HCT116 (cell line): Measurements from ENCODE around the gene MYO7B. TPM values are rescaled to one million over a fixed set of nuclear protein-coding genes. Genes with fewer than 3 reads are reported as not detected.

Source experiments
- ATAC-seq: fragments of 200-7000 bp; cut with Tn5 transposase; 2 replicates; pipeline ENCODE4 v1.9.1; 2020; ENCODE audit warnings: mild to moderate bottlenecking, moderate library complexity
- BruUV-seq: library from RNA; stranded (reverse); fragments of 400-500 nt; replicated peaks from 2 replicates; lab custom pipeline; 2021; lab: Mats Ljungman, UMichigan
- CTCF ChIA-PET: fragments of 300-600 bp; sonication (Branson Sonifier 250); formaldehyde crosslinking; loops from one replicate; lab custom pipeline; 2021; ENCODE audit warnings: antibody characterized with exemption; lab: Charles Lee
- POLR2A ChIA-PET: fragments of 300-600, 350-600 bp; sonication (Branson Sonifier 250); formaldehyde crosslinking; loops from one replicate; lab custom pipeline; 2021; ENCODE audit warnings: antibody characterized with exemption; lab: Charles Lee
- RAD21 ChIA-PET, 2 experiments: fragments of 300-600 bp; sonication (Branson Sonifier 250); formaldehyde crosslinking; loops; one replicate each; lab custom pipeline; 2023; ENCODE audit warnings: low total read pairs in 2 of 2; ENCODE audit not compliant: uncharacterized antibody in 2 of 2, unreplicated experiment in 2 of 2, low non-redundant PET in 1 of 2; lab: Charles Lee
- DNase-seq: peaks from one replicate; pipeline ENCODE4 v3.0.0-alpha.2; 2010; ENCODE audit warnings: low read depth, low spot score
- H2AFZ ChIP-seq: fragments of 200-600 bp; shearing (Covaris generic), sonication (generic); 2 replicates; pipeline ENCODE4 v1.6.1; 2017; ENCODE audit warnings: low read depth, mixed run types, mixed read lengths, antibody characterized with exemption, low read length; ENCODE audit not compliant: poor library complexity, severe bottlenecking
- H3K27ac ChIP-seq: 2 replicates; pipeline ENCODE4 v1.5.1; 2012; ENCODE audit warnings: low read depth, low read length
- H3K27me3 ChIP-seq: fragments of 200-600 bp; sonication (generic); 2 replicates; pipeline ENCODE4 v1.6.1; 2016; ENCODE audit warnings: mixed run types, low read length, mixed read lengths; ENCODE audit not compliant: insufficient read depth
- H3K36me3 ChIP-seq, 2 experiments: fragments of 200-500 bp in 1 of 2; fragments of 200-600 bp in 1 of 2; sonication (Bioruptor generic) in 1 of 2; sonication (generic) in 1 of 2; 2 replicates each; pipeline versions ENCODE4 v1.5.1 to v1.6.1; 2014 to 2016; ENCODE audit warnings: low read length in 2 of 2, inconsistent platforms in 1 of 2, mixed read lengths in 1 of 2, mixed run types in 1 of 2; ENCODE audit not compliant: insufficient read depth in 2 of 2, control insufficient read depth in 1 of 2
- H3K4me1 ChIP-seq, 2 experiments: fragments of 200-600 bp in 1 of 2; sonication (generic) in 1 of 2; 2 replicates each; pipeline versions ENCODE4 v1.5.1 to v1.6.1; 2012 to 2017; ENCODE audit warnings: low read length in 2 of 2, inconsistent platforms in 1 of 2, mild to moderate bottlenecking in 1 of 2, mixed read lengths in 1 of 2, mixed run types in 1 of 2, moderate library complexity in 1 of 2; ENCODE audit not compliant: insufficient read depth in 2 of 2, control insufficient read depth in 1 of 2
- H3K4me2 ChIP-seq: fragments of 200-600 bp; sonication (generic); 2 replicates; pipeline ENCODE4 v1.6.1; 2017; ENCODE audit warnings: mixed run types, low read length, mixed read lengths
- H3K4me3 ChIP-seq, 2 experiments: fragments of 200-600 bp in 1 of 2; sonication (generic) in 1 of 2; replicated peaks in 1 of 2; 2 replicates each; pipeline ENCODE4 v1.5.1; 2011 to 2016; ENCODE audit warnings: low read length in 2 of 2, control low read depth in 1 of 2, low read depth in 1 of 2, mild to moderate bottlenecking in 1 of 2, mixed read lengths in 1 of 2, mixed run types in 1 of 2
- H3K79me2 ChIP-seq: fragments of 200-600 bp; sonication (generic); 2 replicates; pipeline ENCODE4 v1.6.1; 2017; ENCODE audit warnings: mild to moderate bottlenecking, mixed run types, low read length, moderate library complexity, mixed read lengths; ENCODE audit not compliant: insufficient read depth
- H3K9ac ChIP-seq: fragments of 200-600 bp; sonication (generic); 2 replicates; pipeline ENCODE4 v1.6.1; 2016; ENCODE audit warnings: low read length, mixed read lengths
- H3K9me2 ChIP-seq: fragments of 200-600 bp; sonication (generic), shearing (Covaris generic); 2 replicates; pipeline ENCODE4 v1.6.1; 2017; ENCODE audit warnings: mixed run types, mild to moderate bottlenecking, moderate library complexity; ENCODE audit not compliant: insufficient read depth
- H3K9me3 ChIP-seq, 2 experiments: fragments of 200-500 bp in 1 of 2; fragments of 200-600 bp in 1 of 2; sonication (Bioruptor generic) in 1 of 2; sonication (generic) in 1 of 2; 2 replicates each; pipeline ENCODE4 v1.6.1; 2014 to 2017; ENCODE audit warnings: low read length in 2 of 2, mixed read lengths in 2 of 2, inconsistent platforms in 1 of 2, low read depth in 1 of 2, mild to moderate bottlenecking in 1 of 2, mixed run types in 1 of 2, moderate library complexity in 1 of 2; ENCODE audit not compliant: control insufficient read depth in 1 of 2, insufficient read depth in 1 of 2
- H4K20me1 ChIP-seq: fragments of 200-600 bp; sonication (generic), shearing (Covaris generic); 2 replicates; pipeline ENCODE4 v1.6.1; 2017; ENCODE audit warnings: mixed run types, mild to moderate bottlenecking, moderate library complexity; ENCODE audit not compliant: insufficient read depth
- ATF3 ChIP-seq: IDR thresholded peaks from 2 replicates; pipeline ENCODE4 v1.6.1; 2012
- CEBPB ChIP-seq: IDR thresholded peaks from 2 replicates; pipeline ENCODE4 v1.6.1; 2012; ENCODE audit warnings: low read depth
- EGR1 ChIP-seq: IDR thresholded peaks from 2 replicates; pipeline ENCODE4 v1.6.1; 2012; ENCODE audit warnings: low read depth
- EZH2 ChIP-seq: fragments of 200-600 bp; sonication (generic); IDR thresholded peaks from 2 replicates; pipeline ENCODE4 v1.6.1; 2017; ENCODE audit warnings: antibody characterized with exemption, mixed run types
- EZH2phosphoT487 ChIP-seq: fragments of 200-600 bp; IDR thresholded peaks from 2 replicates; pipeline ENCODE4 v1.6.1; 2018; ENCODE audit warnings: antibody characterized with exemption, borderline replicate concordance
- FOSL1 ChIP-seq: IDR thresholded peaks from 2 replicates; pipeline ENCODE4 v1.6.1; 2012; ENCODE audit warnings: low read depth
- JUND ChIP-seq: IDR thresholded peaks from 2 replicates; pipeline ENCODE4 v1.6.1; 2012
- MAX ChIP-seq: IDR thresholded peaks from 2 replicates; pipeline ENCODE4 v1.6.1; 2012
- POLR2AphosphoS5 ChIP-seq: IDR thresholded peaks from 2 replicates; pipeline ENCODE4 v1.6.1; 2011; ENCODE audit warnings: mild to moderate bottlenecking, low read depth, low read length, moderate library complexity
- RAD21 ChIP-seq: IDR thresholded peaks from 2 replicates; pipeline ENCODE4 v1.6.1; 2012; ENCODE audit warnings: low read depth, mild to moderate bottlenecking
- SIN3A ChIP-seq: IDR thresholded peaks from 2 replicates; pipeline ENCODE4 v1.6.1; 2012; ENCODE audit warnings: low read depth
- SRF ChIP-seq: IDR thresholded peaks from 2 replicates; pipeline ENCODE4 v1.6.1; 2012; ENCODE audit warnings: low read depth
- TCF7L2 ChIP-seq: IDR thresholded peaks from 2 replicates; pipeline ENCODE4 v1.7.0; 2011; ENCODE audit warnings: borderline replicate concordance, inconsistent platforms; ENCODE audit not compliant: insufficient read depth, insufficient read length; ENCODE audit errors: extremely low read depth
- YY1 ChIP-seq: IDR thresholded peaks from 2 replicates; pipeline ENCODE4 v1.6.1; 2011; ENCODE audit warnings: low read length, low read depth, moderate library complexity, mild to moderate bottlenecking; ENCODE audit not compliant: insufficient replicate concordance; ENCODE audit errors: extremely low read depth
- ZNF274 ChIP-seq: fragments of 200-500 bp; sonication (Bioruptor generic); IDR thresholded peaks from 2 replicates; pipeline ENCODE4 v1.6.1; 2014; ENCODE audit warnings: mild to moderate bottlenecking, low read depth, low read length, inconsistent platforms
- intact Hi-C: fragments of 100-400 bp; cut with micrococcal nuclease; formaldehyde crosslinking; loops from 2 replicates; pipeline ENCODE4 v1.10.0; 2022
- total RNA-seq: library from RNA; stranded (reverse); gene quantifications from one replicate; pipeline ENCODE4 v1.2.1, GENCODE V29; 2021; ENCODE audit not compliant: unreplicated experiment
- TF ChIP-seq, protein P1 (sequence below): IDR thresholded peaks from 2 replicates; pipeline ENCODE4 v1.6.1; 2012; ENCODE audit warnings: low read depth
- TF ChIP-seq, protein P2 (sequence below): IDR thresholded peaks from 2 replicates; pipeline ENCODE4 v1.6.1; 2011; ENCODE audit warnings: mild to moderate bottlenecking, low read length, moderate library complexity; ENCODE audit not compliant: insufficient replicate concordance; ENCODE audit errors: extremely low read depth

Gene MYO7B
- total RNA-seq, 1 experiment from 2014 or later, result 0.07 TPM

DNA sequence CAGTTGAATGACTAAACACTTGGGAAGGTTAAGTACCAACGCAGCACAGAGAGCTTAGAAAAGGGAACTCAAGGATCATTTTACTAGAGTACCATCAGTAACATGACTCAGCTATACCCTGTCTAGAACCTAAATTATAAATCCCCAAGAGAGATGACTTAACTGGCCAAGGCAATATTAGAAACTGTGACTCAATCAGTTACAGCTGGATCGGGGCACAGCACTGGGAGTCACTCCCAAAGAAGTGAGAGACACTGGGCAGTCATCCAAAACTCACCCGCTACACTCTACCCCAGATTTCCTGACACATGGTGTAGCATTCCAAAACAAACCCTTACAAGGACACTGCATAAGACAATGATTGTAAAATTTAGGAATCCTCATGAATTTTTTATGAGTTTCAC lies 26.9 kb upstream of the MYO7B start (continued):
- TF ChIP-seq EZH2phosphoT487 (no peak), SIN3A (peak; percentile 62), TCF7L2 (no peak), CEBPB (peak; percentile 67), JUND (peak; percentile 58), EGR1 (no peak), ZNF274 (no peak), POLR2AphosphoS5 (0 out of 2 replicates have a peak, but pooled peaks have one; percentile 43), MAX (0 out of 2 replicates have a peak, but pooled peaks have one; percentile 7), FOSL1 (peak; percentile 53), EZH2 (no peak)
- TF ChIP-seq, protein P1, sequence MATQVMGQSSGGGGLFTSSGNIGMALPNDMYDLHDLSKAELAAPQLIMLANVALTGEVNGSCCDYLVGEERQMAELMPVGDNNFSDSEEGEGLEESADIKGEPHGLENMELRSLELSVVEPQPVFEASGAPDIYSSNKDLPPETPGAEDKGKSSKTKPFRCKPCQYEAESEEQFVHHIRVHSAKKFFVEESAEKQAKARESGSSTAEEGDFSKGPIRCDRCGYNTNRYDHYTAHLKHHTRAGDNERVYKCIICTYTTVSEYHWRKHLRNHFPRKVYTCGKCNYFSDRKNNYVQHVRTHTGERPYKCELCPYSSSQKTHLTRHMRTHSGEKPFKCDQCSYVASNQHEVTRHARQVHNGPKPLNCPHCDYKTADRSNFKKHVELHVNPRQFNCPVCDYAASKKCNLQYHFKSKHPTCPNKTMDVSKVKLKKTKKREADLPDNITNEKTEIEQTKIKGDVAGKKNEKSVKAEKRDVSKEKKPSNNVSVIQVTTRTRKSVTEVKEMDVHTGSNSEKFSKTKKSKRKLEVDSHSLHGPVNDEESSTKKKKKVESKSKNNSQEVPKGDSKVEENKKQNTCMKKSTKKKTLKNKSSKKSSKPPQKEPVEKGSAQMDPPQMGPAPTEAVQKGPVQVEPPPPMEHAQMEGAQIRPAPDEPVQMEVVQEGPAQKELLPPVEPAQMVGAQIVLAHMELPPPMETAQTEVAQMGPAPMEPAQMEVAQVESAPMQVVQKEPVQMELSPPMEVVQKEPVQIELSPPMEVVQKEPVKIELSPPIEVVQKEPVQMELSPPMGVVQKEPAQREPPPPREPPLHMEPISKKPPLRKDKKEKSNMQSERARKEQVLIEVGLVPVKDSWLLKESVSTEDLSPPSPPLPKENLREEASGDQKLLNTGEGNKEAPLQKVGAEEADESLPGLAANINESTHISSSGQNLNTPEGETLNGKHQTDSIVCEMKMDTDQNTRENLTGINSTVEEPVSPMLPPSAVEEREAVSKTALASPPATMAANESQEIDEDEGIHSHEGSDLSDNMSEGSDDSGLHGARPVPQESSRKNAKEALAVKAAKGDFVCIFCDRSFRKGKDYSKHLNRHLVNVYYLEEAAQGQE, result no peak
- TF ChIP-seq, all 23 proteins: peak for 10

- RAD21 ChIA-PET, result no interaction called here
- no peak overlapping the region for H2AFZ ChIP-seq
- no peak overlapping the region for H3K27ac ChIP-seq
- H3K9me3 ChIP-seq, result no peaks in the 10 kb centered on the region
- no peak overlapping the region for H3K4me2 ChIP-seq
- ATAC-seq (no peak), DNase-seq (no peak)
- no peaks in the 10 kb centered on the region for H3K27me3 ChIP-seq
- BruUV-seq, result no TSS peak
- peaks cover 19 to 31% of the 10 kb centered on the region in 2 experiments for H3K4me1 ChIP-seq
- CTCF ChIA-PET, result no interaction called here
- H3K36me3 ChIP-seq, result peaks cover 6 to 9% of the 10 kb centered on the region in 2 experiments; a peak in 3 of 4 replicates
- H4K20me1 ChIP-seq, result peaks cover 35% of the 10 kb centered on the region; the same call in 1 of the 2 replicates
- POLR2A ChIA-PET, result interaction anchor here (2.5 kb wide), 1 partner anchor 16 kb away, joined by 8 read pairs; the partner anchor contains the start of gene IWS1
- peaks cover 100% of the 10 kb centered on the region for H3K79me2 ChIP-seq
- no peak overlapping the region for H3K9ac ChIP-seq
- intact Hi-C loops, result no loop called here
- H3K4me3 ChIP-seq, result no peak overlapping the region
- no peaks in the 10 kb centered on the region for H3K9me2 ChIP-seq
- no peak for TF ChIP-seq RAD21
- no peak for TF ChIP-seq ATF3
- no peak for TF ChIP-seq SIN3A
- no peak for TF ChIP-seq YY1
- TF ChIP-seq, protein P2, sequence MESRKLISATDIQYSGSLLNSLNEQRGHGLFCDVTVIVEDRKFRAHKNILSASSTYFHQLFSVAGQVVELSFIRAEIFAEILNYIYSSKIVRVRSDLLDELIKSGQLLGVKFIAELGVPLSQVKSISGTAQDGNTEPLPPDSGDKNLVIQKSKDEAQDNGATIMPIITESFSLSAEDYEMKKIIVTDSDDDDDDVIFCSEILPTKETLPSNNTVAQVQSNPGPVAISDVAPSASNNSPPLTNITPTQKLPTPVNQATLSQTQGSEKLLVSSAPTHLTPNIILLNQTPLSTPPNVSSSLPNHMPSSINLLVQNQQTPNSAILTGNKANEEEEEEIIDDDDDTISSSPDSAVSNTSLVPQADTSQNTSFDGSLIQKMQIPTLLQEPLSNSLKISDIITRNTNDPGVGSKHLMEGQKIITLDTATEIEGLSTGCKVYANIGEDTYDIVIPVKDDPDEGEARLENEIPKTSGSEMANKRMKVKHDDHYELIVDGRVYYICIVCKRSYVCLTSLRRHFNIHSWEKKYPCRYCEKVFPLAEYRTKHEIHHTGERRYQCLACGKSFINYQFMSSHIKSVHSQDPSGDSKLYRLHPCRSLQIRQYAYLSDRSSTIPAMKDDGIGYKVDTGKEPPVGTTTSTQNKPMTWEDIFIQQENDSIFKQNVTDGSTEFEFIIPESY, result no peak
- TF ChIP-seq SRF, result no peak
- TF ChIP-seq MAX, result no peak
Observed at GRCh38 chr2:127510073-127510472, 25.4 kb upstream of the MYO7B start.
